ENCODE data around the gene SH3RF1.

DNA sequence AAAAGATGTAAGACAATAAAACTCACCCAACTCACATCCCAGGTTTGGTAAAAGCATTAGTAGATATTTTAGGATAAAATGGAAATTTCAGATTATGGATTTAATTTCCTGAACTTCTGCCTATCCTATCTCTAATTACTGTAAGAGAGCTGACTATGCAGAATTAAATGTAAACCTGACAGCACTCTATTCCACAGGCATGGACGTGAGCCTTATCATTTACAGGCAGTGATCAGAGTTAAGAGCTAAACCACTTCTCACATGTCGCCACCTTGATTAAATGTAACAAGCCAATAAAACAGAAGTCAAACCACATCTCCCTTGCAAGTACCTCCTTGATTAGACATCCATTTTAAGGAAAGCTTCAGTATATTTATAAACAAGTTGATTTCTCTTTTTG is 163.2 kb downstream of the SH3RF1 start:
- TF ChIP-seq, protein P1, sequence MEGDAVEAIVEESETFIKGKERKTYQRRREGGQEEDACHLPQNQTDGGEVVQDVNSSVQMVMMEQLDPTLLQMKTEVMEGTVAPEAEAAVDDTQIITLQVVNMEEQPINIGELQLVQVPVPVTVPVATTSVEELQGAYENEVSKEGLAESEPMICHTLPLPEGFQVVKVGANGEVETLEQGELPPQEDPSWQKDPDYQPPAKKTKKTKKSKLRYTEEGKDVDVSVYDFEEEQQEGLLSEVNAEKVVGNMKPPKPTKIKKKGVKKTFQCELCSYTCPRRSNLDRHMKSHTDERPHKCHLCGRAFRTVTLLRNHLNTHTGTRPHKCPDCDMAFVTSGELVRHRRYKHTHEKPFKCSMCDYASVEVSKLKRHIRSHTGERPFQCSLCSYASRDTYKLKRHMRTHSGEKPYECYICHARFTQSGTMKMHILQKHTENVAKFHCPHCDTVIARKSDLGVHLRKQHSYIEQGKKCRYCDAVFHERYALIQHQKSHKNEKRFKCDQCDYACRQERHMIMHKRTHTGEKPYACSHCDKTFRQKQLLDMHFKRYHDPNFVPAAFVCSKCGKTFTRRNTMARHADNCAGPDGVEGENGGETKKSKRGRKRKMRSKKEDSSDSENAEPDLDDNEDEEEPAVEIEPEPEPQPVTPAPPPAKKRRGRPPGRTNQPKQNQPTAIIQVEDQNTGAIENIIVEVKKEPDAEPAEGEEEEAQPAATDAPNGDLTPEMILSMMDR (IDR thresholded peaks at IDR 0.05), result no peak
- TF ChIP-seq CREB1 (CRISPR knock-in tag; IDR thresholded peaks at IDR 0.05), result no peak
